ENCODE results near the gene SMAD6. TPM values are rescaled to one million over a fixed set of nuclear protein-coding genes. Genes with fewer than 3 reads are reported as not detected.

The SMAD6 gene
- total RNA-seq, 6 experiments from 2014 or later, result 10.5 to 17.2 (median 12.3) TPM

- peak in 1 of 3 donors; percentile 28 for DNase-seq
Measured at GRCh38 chr15:66783725-66784124, 81.7 kb downstream of the SMAD6 start.

GRCh38 chr15:66784174-66784573, 82.1 kb downstream of the SMAD6 start:
- H3K36me3 ChIP-seq, result no peaks in the 10 kb centered on the region
- no peaks in the 10 kb centered on the region for H3K27me3 ChIP-seq
- H3K4me3 ChIP-seq, result no peak overlapping the region
- no peaks in the 10 kb centered on the region for H3K9me3 ChIP-seq
- intact Hi-C loops (cut with DNase I), result loop anchor here in 1 of 2 donors (10.0 kb wide), 1 partner anchor 61 kb away; no protein-coding TSS in a partner anchor
- TF ChIP-seq CTCF (IDR thresholded peaks at IDR 0.05) (no peak), POLR2A (IDR thresholded peaks at IDR 0.05) (no peak)
- ATAC-seq, result no peak
- H3K27ac ChIP-seq, result no peak overlapping the region
- peak in 1 of 3 donors; percentile 25 for DNase-seq
- WGBS (ENCODE audit: insufficient coverage, low coverage, low lambda C conversion rate, missing lambda C conversion rate), result no CpG with 5 or more reads among the region's 4 CpGs
- peaks cover 0 to 10% (median 7%) of the 10 kb centered on the region in 4 donors for H3K4me1 ChIP-seq

More at GRCh38 chr15:66783725-66784124, 81.7 kb downstream of the SMAD6 start:
- H3K4me3 ChIP-seq, result no peak overlapping the region
- no peak overlapping the region for H3K27ac ChIP-seq
- intact Hi-C loops (cut with DNase I), result loop anchor here in 1 of 2 donors (10.0 kb wide), 1 partner anchor 61 kb away; no protein-coding TSS in a partner anchor
- peaks cover 0 to 12% (median 8%) of the 10 kb centered on the region in 4 donors for H3K4me1 ChIP-seq
- WGBS (ENCODE audit: insufficient coverage, low coverage, low lambda C conversion rate, missing lambda C conversion rate), result 74% methylated on average over 4 of the region's 7 CpGs
- no peaks in the 10 kb centered on the region for H3K9me3 ChIP-seq
- ATAC-seq, result no peak
- no peaks in the 10 kb centered on the region for H3K36me3 ChIP-seq
- TF ChIP-seq POLR2A (IDR thresholded peaks at IDR 0.05) (no peak), CTCF (IDR thresholded peaks at IDR 0.05) (no peak)
- H3K27me3 ChIP-seq, result no peaks in the 10 kb centered on the region

GRCh38 chr15:66785637-66786036, 83.6 kb downstream of the SMAD6 start:
- intact Hi-C loops (cut with DNase I), result loop anchor here in 1 of 2 donors (10.0 kb wide), 1 partner anchor 59 kb away; no protein-coding TSS in a partner anchor
- Histone ChIP-seq H3K36me3 (no peaks in the 10 kb centered on the region), H3K27ac (no peak overlapping the region), H3K4me3 (no peak overlapping the region), H3K9me3 (no peaks in the 10 kb centered on the region), H3K27me3 (no peaks in the 10 kb centered on the region), H3K4me1 (no peaks in the 10 kb centered on the region)
- no peak for ATAC-seq
- DNase-seq, result peak in 1 of 3 donors; percentile 10
- TF ChIP-seq CTCF (IDR thresholded peaks at IDR 0.05) (no peak), POLR2A (IDR thresholded peaks at IDR 0.05) (no peak)
- 80% methylated on average over 2 of the region's 5 CpGs for WGBS (ENCODE audit: insufficient coverage, low coverage, low lambda C conversion rate, missing lambda C conversion rate)

DNA sequence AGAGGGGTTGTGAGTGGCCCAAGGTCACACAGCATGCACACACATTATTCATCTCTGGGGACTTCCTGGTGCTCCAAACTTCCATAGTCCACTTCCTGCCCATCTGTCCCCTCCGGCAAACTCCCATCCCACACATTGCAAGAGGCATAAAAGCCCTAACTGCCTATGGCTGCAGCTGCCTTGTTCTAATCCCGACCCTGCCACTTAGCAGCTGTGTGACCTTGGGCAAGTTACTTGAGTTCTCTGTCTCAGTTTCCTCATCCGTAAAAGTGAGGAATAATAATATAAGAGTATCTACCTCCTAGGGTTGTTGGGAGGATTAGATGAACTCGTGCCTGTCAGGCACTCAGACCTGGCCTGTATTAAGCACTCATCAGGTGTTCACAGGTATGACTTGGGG, 84.2 kb downstream of the SMAD6 start:
- Histone ChIP-seq H3K27ac (no peak overlapping the region), H3K9me3 (no peaks in the 10 kb centered on the region), H3K27me3 (no peaks in the 10 kb centered on the region), H3K36me3 (no peaks in the 10 kb centered on the region), H3K4me1 (no peaks in the 10 kb centered on the region), H3K4me3 (no peak overlapping the region)
- 61% methylated on average over 4 of the region's 4 CpGs for WGBS (ENCODE audit: insufficient coverage, low coverage, low lambda C conversion rate, missing lambda C conversion rate)
- intact Hi-C loops (cut with DNase I), result loop anchor here in 1 of 2 donors (10.0 kb wide), 1 partner anchor 59 kb away; no protein-coding TSS in a partner anchor
- no peak for DNase-seq
- ATAC-seq, result no peak
- TF ChIP-seq POLR2A (IDR thresholded peaks at IDR 0.05) (no peak), CTCF (IDR thresholded peaks at IDR 0.05) (no peak)

Measured in right lobe of liver (tissue), 6 donors.